Caki2 (cell line): Measurements from ENCODE around the gene DCTPP1. TPM values are rescaled to one million over a fixed set of nuclear protein-coding genes. Genes with fewer than 3 reads are reported as not detected.
"Not testable (repeated sequence)": the region's sequence is repeated elsewhere in the genome, so short reads cannot be mapped to it uniquely, and the experiment has no call there.

Experiments
- DNase-seq: peaks from one replicate; pipeline ENCODE4 v3.0.0-alpha.2; 2015; ENCODE audit warnings: low read depth
- in situ Hi-C: cut with HindIII; loops from 2 replicates; pipeline ENCODE4 v1.10.0; 2016; ENCODE audit warnings: low sequenced_read_pairs, low pct_unique_long_range_greater_than_20kb, mixed read lengths
- total RNA-seq: library from RNA; depleted of rRNA; stranded (reverse); fragments of >200 nt; shearing (Covaris generic); gene quantifications from 2 replicates; pipeline ENCODE4 v1.2.3, GENCODE V29; 2014; ENCODE audit warnings: low replicate concordance

The DCTPP1 gene
- total RNA-seq, 1 experiment from 2014 or later, result 164 TPM

DNA sequence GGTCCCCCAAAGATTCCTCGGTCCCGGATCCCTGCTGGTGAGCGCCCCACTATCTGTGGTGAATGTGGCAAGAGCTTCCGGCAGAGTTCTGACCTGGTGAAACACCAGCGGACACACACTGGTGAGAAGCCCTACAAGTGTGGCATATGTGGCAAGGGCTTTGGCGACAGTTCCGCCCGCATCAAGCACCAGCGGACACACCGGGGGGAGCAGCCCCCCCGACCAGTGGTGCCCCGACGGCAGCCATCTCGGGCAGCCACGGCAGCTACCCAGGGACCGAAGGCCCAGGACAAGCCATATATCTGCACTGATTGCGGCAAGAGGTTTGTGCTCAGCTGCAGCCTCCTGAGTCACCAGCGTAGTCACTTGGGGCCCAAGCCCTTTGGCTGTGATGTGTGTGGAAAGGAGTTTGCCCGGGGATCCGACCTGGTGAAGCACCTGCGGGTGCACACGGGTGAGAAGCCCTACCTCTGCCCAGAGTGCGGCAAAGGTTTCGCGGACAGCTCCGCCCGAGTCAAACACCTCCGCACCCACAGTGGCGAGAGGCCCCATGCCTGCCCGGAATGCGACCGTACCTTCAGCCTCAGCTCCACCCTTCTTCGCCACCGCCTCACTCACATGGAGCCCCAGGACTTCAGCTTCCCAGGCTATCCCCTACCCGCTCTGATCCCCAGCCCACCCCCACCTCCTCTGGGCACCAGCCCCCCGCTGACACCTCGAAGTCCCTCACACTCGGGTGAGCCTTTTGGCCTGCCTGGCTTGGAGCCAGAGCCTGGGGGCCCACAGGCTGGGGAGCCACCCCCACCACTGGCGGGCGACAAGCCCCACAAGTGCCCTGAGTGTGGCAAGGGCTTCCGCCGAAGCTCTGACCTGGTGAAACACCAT is 31.8 kb downstream of the DCTPP1 start:
- in situ Hi-C loops, result no loop called here
- DNase-seq, result no peak

DNA sequence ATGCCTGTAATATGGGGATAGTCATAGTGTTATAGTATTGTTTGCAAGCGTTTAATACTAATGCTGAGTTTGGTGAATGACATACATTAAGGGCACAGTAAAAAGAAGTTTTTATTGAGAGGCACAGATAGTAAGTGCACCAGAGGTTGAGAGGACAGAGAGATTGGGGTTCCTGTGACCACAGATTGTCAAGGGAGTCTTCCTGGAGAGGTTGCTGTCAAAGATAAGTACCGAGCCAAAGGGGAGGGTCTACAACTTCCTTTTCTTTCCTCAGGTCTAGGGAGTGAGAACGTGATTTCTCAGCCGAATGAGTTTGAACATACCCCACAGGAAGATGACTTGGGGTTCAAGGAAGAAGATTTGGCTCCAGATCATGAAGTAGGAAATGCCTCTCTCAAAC is 32.8 kb downstream of the DCTPP1 start:
- in situ Hi-C loops, result no loop called here
- DNase-seq, result no peak

DNA sequence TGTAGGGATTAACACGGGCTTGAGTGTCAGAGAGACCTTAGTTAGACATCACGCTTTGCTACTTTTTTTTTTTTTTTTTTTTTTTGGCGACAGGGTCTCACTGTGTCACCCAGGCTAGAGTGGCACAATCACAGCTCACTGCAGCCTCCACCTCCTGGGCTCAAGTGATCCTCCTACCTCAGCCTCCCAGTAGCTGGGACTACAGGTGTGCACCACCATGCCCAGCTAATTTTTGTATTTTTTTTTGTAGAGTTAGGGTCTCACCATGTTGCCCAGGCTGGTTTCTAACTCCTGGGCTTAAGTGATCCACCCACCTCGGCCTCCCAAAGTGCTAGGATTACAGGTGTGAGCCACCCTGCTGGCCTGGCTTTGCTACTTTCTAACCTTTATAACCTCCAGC is 33.2 kb downstream of the DCTPP1 start:
- in situ Hi-C loops, DNase-seq: not testable (repeated sequence)

DNA sequence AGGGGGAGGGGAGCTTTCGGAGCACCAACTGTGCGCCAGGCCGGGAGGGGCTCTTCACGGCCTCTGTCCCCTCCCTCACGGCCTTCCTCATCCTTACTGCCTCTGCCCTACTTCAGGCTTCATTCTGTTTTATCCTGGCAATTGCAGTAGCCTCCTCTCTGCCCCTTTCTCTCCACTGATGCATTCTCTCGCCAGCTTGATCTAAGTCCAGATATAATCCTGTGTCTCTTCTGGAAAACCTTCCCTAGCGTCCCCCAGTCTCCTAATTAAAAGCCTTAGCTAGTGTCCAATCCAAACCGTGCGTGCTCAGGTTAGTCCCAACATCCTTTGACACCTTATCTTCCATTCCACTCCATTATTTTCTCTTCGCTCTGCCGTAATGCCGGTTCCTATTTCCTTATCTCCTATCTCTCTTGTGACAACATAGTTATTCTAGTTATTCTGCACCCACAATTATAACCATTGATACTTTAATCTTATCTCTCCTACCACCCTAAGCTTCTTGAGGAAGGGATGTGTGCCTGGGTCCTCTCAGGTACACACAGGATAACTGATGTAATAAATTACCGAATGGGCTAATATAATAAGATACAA is 33.7 kb downstream of the DCTPP1 start:
- in situ Hi-C loops, result no loop called here
- DNase-seq, result no peak

DNA sequence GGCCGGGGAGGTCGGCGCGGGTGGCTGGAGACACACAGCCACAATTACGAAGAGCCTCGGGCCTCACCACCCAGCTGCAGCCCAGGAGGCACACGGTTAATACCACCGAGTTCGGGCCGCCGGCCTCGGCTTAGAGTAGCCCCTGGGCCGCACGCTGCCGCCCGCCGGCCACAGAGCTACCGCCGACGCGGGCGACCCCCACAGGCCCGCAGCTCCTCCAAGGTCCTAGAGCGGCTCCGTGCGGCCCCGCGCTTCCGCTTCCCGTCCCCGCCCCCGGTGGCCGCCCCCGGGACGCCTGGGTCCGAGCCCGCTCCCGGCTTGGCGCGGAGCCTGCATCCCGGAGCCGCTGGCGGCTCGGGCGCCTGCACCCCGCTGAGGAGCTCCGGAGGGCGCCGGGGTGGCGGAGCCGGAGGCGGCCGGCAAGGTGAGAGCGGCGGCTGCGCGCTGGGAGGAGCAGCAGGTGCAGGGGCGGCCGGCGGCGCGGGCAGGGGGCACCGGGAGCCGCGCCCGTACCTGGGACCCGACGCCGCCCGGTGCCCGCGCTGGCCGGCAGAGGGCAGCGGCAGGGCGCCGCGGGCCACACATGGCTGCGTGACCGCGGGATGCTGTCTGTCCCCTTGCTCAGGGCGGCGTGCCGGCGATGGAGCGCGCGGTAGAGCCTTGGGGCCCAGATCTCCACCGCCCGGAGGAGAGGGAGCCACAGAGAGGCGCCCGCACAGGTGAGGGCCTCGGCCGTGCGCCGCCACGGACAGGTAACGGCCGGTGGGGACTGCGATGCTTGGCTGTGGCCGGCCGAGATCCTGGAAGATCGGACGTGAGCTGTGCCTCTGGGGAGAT is 34.5 kb downstream of the DCTPP1 start, which contains the start of gene ZNF48:
Gene ZNF48 (plus strand): TSS at position 266 of the 837 bp plus-strand sequence. CDS start 375 bp downstream, at position 641.
- peak; percentile 91 for DNase-seq
- in situ Hi-C loops, result no loop called here

DNA sequence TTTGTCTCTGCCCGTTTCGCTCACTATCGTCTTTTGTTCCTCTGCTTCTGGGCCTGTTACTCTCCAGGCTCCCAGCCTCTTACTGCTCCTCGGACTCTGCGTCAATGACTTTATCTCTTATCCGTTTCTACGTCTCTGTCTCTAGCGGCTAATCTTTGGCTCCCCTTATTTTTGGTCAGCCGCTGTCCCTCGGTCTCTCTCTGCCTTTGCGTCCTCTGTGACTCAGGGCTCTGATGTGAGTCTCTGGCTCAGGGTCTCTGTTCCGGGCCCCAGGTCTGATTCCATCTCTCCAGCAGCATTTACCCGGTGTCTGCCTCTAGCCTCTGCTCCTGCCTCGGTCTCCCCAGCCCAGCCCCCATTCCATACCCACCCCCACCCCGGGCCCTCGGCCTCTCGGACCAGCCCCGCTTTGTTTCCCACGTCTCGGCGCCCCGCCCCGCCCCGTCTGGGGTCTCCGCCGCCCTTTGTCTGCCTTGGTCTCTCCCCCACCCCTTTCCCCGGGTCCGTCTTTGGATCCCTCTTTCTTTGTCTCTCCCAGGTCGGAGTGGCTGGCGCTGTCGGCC is 35.2 kb downstream of the DCTPP1 start:
- peak; percentile 38 for DNase-seq

DNA sequence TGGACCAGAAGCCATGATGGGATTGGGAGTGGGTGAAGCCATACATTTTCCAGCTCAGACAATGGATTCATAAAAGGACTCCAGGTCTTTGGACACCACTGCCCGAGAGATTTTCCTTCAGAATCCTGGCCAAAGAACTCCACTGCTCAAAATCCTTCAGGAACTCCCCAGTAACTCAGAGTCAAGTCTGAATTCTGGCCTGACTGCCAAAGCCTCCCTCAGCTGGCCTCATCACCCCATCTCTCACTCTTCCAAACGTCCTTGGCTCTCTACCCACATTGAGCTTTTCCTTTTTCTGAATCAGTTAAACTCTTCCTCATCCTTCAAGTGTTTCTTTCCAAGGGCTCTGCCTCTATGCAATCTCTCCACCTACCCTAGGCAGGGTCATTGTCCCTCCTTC is 46.3 kb downstream of the DCTPP1 start:
- in situ Hi-C loops, result no loop called here

More for the DNA sequence above, 35.2 kb downstream of the DCTPP1 start:
- in situ Hi-C loops, result no loop called here

DNA sequence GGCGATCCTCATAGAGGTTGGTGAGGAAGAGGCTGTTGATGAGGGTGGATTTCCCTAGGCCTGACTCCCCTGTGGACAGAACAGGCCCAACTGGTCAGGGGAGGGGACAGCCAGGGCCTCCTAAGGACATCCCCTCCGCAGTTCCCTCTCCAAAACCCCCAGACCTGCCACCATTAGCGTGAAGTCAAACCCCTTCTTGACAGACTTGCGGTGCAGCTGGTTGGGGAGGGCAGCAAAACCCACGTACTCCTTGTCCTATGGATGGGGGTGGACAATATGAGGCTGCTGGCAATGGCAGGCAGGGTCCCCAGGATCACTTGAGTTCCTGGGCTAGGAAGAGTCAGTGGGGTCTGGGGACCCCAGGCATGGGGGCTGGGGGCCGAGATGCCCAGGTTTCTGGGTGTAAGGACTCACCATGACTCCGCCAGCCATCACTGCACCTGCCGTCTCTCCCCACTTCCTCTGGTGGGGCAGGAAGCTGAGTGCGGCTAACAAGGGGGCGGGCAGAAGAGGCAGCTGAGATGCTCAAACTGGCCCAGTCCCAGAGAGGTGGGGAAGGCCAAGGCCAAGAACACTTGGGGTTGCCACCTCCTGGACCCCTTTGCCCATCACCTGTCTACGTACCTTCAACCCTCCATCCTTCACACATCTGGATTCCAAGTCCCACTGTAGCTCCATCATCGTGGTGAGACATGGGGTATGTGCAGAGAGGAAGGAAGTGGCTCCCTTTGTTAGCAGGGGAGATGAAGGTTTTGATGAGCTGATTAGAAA is 47.5 kb downstream of the DCTPP1 start, which contains the start of gene SEPTIN1:
Gene SEPTIN1 (minus strand): TSS at position 451 of the 771 bp plus-strand sequence. CDS start 19 bp downstream, at position 432.
- DNase-seq, result no peak
- in situ Hi-C loops, result no loop called here

More for the DNA sequence above, 46.3 kb downstream of the DCTPP1 start:
- DNase-seq, result no peak

DNA sequence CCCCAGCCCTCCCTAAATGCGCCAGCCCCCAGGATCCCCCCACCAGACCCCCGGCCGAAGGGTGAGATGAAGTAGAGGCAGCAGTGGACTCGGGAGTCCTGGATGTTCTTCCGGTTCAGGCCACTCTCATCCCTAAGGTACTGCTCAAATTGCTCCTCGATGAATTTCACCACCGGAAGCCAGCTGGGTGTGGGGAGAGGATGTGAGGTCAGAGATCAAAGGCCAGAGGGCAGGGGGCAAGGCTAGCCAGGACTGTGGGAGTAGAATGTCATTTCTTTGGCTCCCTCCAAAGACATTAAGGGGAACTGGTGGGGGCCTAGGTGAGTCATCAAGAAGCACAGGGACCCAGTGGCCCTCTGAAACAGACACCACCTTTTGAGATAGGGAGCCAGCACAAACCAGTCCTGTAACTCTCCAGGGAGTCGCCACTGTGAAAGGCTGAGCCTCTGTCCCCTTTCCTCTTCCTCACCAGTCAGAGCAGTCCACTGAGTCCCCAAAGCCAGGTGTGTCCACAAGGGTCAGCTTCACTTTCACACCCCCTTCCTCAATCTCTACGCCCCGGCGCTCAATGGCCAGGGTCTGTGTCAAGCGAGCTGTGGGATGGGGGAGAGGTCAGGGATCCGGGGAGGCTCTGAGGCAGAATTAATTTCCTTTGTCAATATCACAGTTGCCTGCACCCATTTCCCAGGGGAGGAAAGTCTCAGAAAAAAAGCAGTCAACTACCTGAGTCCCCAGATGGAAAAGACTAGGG is 48.4 kb downstream of the DCTPP1 start:
- no peak for DNase-seq
- in situ Hi-C loops, result no loop called here

DNA sequence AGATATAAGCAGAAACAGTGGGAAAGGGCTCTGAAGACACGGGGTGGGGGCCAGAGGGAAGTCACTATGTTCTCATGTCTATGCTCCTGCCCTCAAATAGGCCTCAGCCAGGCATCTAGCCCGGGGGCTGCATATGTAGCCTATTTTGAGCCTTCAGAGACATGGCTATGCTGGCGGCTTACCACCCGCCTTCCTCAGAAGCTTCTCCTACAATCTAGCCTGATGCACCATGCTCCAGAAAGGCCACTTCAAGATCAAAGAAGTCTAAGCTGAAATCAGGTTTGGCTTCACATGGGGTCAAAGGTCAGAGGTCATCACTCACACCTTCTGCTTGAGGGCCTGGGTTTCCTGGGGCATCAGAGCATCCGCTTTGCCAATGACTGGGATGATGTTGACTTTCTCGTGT is 49.0 kb downstream of the DCTPP1 start:
- in situ Hi-C loops, result no loop called here
- no peak for DNase-seq

DNA sequence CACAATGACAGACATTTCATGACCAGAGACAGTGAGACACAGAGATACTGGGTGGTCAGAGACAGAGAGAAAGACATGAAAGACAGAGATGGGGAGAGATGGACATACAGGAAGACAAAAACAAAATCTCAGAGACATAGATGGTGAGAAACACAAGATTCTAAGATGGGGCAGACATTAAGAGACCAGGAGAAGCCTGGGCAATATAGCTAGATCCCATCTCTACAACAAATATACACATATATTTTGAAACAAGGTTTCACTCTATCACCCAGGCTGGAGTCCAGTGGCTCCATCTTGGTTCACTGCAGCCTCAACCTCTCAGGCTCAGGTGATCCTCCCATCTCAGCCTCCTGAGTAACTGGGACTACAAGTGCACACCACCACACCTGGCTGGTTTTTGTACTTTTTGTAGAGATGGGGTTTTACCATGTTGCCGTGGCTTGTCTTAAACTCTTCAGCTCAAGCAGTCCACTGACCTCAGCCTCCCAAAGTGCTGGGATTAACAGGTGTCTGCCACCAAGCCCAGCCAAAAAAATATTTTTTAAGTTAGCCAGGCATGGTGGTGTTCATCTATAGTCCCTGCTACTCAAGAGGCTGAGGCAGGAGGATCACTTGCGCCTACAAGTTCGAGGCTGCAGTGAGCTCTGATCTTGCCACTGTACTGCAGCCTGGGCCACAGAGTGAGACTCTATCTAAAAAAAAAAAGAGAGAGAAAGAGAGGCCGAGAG is 49.6 kb downstream of the DCTPP1 start:
- DNase-seq, result no peak
- in situ Hi-C loops, result no loop called here

DNA sequence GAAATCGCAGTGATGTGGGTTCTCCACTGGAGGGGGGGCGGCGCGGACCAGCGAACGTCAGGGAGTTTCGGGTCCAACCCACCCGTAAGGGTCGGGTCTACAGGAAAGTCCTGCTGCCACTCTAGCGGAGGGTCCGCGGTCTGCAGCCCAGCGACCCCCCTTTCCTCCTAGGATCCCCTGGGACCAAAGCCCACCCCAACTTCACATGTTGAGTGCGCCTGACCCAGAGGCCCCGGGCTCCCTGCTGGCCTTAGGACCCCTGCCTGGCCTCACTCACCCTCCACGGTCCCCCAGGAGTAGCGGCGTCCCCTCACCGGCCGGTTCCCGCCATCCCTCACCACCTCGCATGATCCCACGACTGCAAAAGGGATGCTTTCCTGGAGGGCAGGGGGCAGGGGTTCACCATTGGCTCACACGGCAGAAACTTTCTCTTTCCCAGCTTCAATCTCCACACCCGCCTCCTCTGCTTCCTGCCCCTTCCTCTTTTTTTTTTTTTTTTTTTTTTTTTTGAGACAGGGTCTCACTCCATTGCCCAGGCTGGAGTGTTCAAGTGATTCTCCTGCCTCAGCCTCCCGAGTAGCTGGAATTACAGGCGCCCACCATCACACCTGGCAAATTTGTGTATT is 50.6 kb downstream of the DCTPP1 start:
- in situ Hi-C loops, result no loop called here
- no peak for DNase-seq

DNA sequence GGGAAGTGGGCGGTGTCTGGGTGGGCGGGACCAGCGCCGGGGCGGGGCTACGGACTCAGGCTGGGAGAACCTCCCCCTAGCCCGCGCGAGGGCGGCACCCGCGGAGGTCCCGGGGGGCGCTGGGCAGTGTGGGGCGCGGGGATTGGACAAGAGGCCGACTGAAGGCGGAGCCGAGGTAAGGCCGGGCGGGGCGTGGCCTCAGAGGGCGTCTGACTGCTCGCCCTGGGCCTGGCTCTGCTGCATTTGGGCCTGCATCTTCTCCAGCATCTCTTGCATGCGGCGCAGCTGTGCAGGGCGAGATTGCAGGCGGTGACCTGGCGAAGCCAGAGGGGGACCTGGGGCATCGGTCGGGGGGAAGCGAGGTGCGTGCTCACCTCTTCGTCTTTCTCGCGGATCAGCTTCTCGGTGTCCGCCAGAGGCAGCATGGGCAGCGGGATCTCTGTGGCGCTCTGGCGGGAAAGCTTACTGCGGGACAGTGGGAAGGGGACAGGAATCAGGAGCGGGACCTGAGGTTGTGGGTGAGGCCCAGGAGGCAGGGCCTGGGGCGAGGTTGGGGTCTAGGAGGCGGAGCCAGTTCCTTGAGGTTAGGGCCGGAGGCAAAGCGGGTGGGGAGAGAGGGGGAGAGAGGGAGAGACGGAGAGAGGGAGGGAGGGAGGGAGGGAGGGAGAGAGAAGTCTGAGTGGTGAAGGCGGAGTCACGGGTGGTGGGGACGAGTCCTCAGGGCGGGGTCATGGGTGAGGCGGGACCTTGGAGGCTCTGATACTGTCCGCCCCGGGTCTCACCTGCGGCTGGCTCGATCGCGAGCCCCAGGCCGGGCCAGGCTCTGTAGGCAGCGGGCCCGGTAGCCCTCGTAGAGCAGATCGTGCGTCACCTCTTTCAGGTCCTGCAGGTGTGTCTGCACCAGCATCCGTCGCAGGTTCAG is 51.3 kb downstream of the DCTPP1 start:
- DNase-seq, result peak; percentile 98
- in situ Hi-C loops, result no loop called here

DNA sequence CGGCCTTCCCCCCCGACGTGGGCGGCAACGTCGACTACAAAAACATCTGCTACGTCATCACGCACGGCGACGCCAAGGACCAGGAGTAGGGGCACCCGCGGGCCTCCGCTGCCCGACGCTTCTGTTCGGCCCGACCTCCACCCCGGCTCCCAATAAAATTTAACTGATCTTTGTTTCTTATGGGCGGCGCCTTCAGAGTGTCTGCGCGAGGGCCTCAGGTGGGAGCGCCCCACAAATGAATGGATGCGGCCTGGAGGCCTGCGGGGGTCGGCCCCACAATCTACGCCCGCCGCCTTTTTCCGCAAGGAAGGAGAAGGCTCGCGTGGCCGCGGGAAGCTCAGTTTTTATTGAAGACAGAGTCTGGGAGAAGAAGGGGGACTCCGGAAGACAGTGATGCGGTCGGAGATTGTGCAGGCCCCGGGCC is 52.0 kb downstream of the DCTPP1 start:
- peak; percentile 92 for DNase-seq
- in situ Hi-C loops, result no loop called here
